Stimulated activated CD4-positive, alpha-beta T cell treated with anti-CD3 and anti-CD28 coated beads, Interleukin-15, amount 100 ng/mL, for 1 hour (primary cell): Measurements from ENCODE around the gene KIAA0586.
"Not testable (repeated sequence)": the region's sequence is repeated elsewhere in the genome, so short reads cannot be mapped to it uniquely, and the experiment has no call there.

Experiments
- DNase-seq, 2 donors: peaks; one replicate each; pipeline ENCODE4 v3.0.0-alpha.2; 2020; ENCODE audit warnings: low read depth in 1 of 2, low spot score in 1 of 2

Gene KIAA0586

DNA sequence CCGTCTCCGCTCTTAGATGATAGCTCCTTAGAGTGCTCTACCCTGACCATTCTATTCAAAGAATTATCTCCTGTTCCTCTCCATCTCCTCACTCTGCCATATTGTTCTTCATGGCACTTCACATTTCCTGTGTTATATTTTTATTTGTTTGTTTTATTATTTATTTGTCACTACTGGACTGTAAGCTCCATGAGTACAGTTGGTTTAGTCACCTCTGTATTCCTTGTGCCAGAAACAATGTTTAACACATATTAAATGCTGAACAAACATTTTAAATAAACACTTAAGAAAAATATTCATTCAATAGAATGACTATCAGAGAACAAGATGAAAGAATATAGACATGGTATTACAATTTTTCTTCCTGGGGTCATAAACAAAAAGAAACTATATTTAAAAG lies 35.6 kb downstream of the KIAA0586 start:
- no peak for DNase-seq

- no peak for DNase-seq
Measured at GRCh38 chr14:58464652-58465051, 37.1 kb downstream of the KIAA0586 start.

DNA sequence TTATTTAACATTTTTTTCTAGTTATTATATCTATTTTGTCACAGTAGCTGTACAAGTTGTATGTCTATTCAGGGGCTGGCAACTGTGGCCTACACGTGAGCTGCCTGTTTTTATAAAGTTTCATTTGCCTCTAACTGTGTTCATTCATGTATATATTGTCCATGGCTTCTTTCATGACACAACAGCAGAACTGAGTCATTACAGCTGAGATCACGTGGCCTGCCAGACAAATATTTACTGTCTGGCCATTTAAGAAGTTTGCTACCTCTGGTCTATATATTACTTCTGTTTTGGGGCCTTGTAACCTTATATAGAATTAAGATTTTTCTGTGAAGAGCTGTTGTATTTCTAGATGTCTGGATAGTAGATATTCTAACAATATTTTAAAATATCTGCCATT lies 37.9 kb downstream of the KIAA0586 start:
- DNase-seq = no peak

- no peak for DNase-seq
Measured at GRCh38 chr14:58466459-58466858, 38.9 kb downstream of the KIAA0586 start.

DNA sequence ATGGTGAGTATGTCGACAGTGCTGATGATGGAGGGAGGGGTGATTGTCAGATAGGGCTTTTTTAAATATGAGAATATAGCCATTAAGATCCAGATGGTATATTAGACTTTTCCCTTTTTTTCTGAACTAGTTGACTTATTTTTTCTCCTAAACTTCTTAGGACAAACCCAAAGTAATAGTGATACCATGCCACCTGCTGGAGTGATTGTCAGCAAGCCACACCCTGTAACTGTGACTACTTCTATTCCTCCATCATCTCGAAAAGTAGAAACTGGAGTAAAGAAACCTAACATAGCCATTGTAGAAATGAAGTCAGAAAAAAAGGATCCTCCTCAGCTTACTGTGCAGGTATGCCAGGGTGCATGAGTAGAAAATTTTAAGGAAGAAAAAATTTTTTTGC lies 40.1 kb downstream of the KIAA0586 start:
- DNase-seq = no peak

GRCh38 chr14:58469309-58469708 lies 41.8 kb downstream of the KIAA0586 start:
- DNase-seq = no peak

GRCh38 chr14:58476320-58476719 lies 48.8 kb downstream of the KIAA0586 start:
- no peak for DNase-seq

DNA sequence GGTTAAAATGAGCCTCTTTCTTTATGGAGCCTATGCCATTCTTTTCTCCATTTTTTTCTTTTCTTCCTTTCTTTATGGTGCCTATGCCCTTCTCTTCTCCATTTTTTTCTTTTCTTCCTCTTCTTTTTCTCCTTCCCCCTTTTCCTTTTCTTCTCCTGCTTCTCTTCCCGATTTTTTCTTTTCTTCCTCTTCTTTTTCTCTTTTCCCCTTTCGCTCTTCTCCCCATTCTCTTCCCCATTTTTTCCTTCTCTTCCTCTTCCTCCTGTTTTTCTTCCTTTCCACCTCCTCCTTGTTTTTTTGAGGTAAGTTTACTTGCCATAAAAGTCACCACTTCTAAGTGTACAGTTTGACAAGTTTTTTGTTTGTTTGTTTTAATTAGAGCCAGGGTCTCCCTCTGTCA lies 50.1 kb downstream of the KIAA0586 start:
- no peak for DNase-seq

DNA sequence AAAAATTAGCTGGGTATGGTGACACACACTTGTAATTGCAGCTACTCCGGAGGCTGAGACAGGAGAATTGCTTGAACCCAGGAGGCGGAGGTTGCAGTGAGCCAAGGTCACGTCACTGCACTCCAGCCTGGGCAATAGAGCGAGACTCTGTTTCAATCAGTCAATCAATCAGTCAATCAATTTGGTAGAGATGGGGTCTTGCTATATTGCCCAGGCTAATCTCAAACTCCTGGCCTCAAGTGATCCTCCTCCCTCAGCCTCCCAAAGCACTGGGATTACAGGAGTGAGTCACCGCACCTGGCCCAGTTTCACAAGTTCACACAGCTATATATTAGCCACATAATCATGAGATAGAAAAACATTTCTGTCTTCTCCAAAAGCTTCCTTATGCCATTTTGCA lies 50.8 kb downstream of the KIAA0586 start:
- DNase-seq = not testable (repeated sequence)

- DNase-seq = no peak
Measured at GRCh38 chr14:58479975-58480374, 52.5 kb downstream of the KIAA0586 start.

- DNase-seq = no peak
Measured at GRCh38 chr14:58484176-58484575, 56.7 kb downstream of the KIAA0586 start.

DNA sequence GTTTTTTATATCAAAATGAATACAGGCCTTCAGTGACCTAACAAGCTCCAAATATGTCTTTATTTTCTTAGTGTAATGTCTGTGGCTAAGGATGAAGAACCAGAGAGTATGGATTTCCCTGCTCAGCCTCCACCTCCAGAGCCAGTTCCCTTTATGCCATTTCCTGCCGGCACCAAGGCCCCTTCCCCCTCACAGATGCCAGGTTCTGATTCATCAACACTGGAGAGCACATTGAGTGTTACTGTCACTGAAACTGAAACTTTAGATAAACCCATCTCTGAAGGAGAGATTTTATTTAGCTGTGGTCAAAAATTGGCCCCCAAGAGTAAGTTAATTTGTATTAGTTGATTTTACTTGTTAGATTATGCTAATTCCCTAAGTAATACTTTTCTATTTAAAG lies 61.0 kb downstream of the KIAA0586 start:
- DNase-seq = no peak

DNA sequence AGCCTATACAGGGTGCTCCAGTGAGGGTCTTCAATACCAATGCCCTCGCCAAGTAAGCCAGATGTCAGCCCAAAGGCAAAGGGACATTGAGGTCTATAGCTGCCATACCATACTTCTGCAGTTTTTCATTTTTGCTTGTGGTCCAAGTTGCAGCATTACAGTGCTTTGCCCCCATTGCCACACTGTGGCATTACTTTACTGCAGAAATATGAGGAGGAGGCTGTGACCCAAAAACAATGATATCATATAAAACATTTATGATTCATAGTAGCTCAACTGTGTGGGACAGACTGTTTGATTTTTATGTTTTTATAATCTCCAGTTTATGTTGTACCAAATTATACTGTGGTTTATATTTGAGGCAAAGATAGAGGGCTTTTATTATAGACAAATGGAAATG lies 64.1 kb downstream of the KIAA0586 start:
- no peak for DNase-seq

- no peak for DNase-seq
Measured at GRCh38 chr14:58492044-58492443, 64.5 kb downstream of the KIAA0586 start.

GRCh38 chr14:58501214-58501816 lies 73.8 kb downstream of the KIAA0586 start:
- no peak for DNase-seq

DNA sequence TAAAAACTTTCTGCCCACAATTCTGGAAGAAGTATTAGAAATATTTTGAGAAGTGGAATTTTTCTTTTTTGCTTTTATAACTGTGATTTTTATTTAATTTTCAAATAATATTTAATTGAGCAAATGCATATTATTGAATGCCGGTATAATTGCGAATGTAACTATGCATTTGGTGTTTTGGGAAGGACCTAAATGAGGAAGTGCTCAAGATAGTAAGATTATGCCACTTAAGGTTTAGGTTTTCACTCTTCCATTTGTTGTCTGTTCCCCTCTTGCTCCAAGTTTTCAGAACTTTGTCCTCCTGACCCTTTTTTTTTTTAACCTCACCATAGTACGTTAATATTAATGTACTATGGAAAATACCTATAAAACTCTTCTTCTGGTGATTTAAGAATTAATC lies 85.8 kb downstream of the KIAA0586 start:
- DNase-seq = no peak

GRCh38 chr14:58517592-58517991 lies 90.1 kb downstream of the KIAA0586 start:
- DNase-seq = no peak

GRCh38 chr14:58525691-58526090 lies 98.2 kb downstream of the KIAA0586 start:
- DNase-seq = not testable (repeated sequence)

GRCh38 chr14:58533446-58533845 lies 105.9 kb downstream of the KIAA0586 start:
- no peak for DNase-seq

- no peak for DNase-seq
Measured at GRCh38 chr14:58535044-58535443, 107.5 kb downstream of the KIAA0586 start.

DNA sequence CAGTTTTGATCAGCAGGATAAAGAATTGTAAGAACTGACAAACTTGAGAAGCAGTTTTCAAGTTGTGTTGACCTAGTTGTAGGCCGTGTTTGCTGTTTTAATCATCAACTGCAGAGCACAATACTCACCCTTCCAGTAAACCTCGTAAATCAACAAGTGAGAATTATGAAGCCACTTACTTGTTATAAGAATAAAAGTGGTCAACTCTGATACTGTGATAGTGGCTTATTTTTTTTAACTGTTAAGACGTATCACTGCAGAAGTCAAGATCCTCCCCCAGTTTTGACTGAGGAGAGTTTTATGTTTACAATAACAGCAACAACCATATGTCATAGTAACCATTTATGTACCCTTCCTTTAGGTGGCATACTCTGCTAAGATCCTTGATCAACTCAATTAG lies 109.5 kb downstream of the KIAA0586 start:
- no peak for DNase-seq

DNA sequence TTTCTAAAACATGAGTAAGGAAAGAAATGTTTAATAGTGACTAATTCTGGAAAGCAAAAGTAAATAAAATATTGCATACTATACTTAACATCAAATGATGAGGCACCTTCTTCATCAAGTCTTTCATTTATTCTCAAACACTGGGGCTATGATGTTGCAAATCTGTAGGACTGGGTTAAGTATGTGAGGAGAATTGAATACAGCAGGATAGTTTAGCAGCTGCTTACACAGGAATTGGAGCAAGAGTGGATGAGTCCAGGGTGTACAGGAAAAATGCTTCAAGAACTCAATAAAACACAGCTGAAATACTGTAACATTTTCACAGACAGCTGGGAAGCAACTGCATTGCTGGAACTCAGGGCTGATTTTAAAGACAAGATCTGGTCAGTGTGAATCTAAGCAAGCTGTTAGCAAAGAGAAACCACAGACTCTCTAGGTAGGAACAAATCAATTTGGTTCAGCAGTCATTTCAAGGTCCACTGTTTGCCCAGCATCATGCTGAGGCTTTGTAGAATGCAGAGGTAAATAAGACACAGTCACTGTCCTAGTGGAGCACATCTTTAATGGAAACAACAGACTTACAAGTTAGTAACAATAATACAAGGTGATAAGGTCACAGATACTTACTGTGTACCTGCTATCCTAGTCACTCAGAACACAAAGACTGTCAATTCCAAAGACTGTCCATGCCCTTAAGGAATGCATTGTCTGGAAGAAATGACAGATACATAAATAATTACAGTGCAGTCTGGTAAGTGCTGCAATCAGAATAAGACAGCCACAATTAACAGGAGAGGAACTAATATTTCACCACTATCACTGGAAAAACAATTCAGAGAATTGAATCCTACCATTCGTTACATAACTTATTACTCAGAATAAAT lies 113.5 kb downstream of the KIAA0586 start:
- DNase-seq = no peak

DNA sequence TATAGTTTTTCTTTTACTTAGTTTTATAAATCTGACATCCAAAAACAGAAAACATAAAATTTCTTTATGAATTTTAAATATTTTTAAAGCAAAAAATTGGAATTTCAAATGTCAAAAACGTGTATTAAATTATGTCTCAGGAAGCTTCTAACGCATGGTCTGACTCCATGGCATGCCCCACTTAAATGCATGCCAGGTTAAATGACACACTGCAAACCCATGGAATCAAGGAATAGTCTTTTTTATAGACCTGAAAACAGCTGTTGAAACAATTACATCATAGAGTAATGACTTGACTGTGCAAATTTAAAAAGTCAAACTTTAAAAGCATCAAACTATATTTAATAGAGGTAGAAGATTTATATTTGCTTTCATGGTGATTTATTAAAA lies 114.1 kb downstream of the KIAA0586 start:
- no peak for DNase-seq
